Kidney capillary endothelial cell (primary cell): ENCODE results near the gene MS4A4A.
"Not testable (repeated sequence)": the region's sequence is repeated elsewhere in the genome, so short reads cannot be mapped to it uniquely, and the experiment has no call there.

ENCODE experiments used
- DNase-seq: peaks from one replicate; pipeline ENCODE4 v3.0.0-alpha.2; 2018; ENCODE audit warnings: low spot score

The MS4A4A gene

DNA sequence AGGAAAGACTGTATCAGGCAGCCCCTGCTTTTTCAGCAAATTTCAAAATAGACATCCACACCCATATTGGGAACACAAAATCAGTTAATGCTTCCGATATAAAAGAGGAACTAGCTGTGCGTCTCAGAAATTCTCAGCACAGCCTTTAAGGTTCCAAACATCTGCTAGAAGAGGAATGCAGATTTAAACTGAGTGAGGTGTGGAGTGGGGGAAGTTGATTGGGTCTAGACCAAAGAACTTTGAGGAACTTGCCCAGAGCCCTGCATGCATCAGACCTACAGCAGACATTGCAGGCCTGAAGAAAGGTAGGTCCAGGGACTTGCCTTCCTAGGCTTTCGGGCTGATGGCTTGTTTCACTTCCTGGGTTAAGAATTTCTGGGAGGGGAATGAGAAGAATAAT, at the start of gene MS4A4A:
Gene MS4A4A, plus strand, starts transcription at position 255 of the 400 bp plus-strand sequence. Its CDS starts 10 bp downstream, at position 265.
- DNase-seq: no peak

DNA sequence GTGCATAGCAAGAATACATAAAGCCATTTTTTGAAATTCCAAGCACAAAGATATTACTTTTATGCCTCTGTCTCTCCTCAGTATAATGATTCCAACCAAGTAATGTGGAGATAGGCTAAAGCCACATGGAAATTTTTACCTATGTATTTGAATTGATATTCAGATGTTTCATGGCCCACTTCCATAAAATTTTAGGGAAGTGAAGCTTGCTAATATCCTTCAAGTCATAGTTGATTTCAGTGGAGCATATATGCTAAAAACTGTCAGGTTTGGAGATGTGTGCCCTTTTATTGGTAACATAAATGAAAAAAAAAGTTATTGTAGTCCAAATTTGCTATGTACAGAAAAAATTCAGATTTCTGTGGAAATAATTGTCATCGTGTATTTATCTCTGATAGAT, 49.8 kb upstream of the MS4A4A start:
- DNase-seq: no peak

DNA sequence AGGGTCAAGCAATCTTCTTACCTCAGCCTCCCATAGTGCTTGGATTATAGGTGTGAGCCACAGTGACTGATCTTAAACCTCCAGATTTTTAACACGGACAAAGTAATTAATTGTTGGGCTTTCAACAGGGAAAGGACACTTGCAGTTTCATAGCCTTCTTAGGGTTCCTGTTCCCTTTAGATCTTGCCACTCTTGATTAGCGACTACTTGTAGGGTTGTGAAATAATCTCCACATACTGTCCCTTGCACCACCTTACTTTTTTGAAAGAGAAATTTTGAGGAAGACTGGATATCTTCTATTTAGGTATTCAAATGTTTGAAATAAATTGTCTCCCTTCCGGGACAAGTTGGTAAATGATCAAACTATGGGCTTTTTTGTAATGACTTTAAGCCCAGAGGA, 45.1 kb upstream of the MS4A4A start:
- no peak for DNase-seq

DNA sequence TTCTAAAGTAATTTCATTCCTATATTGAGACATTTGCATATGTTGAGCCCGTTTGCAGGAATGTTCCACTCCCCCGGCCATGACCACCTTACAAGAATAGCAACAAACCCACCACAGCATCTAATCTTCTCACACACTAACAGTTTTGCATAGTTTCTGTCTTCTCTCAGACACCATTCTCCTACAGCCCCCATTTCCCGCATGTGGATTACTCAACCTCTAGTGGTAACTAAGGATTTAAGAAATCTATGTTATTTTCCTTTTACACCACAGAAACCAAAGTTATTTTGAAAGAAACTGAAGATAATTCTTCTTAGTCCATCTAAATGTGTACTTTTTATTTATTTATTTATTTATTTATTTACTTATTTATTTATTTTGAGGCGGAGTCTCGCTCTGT, 39.8 kb upstream of the MS4A4A start:
- no peak for DNase-seq

DNA sequence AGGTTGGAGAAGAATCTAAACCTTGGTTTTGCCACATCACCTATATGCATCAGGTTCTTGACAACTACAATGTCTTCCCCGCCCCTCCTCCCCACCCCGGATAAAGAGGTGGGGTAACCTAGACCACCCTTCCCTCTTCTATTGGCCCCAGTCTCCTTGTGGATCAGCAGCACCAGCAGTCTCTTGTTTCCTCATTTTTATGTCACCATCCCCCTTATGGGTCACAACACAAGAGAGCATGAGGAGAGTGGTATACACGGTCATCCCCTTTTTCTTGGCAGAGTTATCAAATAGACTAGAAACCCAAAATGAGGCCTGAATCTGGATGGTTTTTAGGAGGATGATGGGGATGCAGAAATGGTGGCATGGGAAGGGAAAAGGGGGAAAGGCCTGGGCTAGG, 38.7 kb upstream of the MS4A4A start:
- DNase-seq: no peak

DNA sequence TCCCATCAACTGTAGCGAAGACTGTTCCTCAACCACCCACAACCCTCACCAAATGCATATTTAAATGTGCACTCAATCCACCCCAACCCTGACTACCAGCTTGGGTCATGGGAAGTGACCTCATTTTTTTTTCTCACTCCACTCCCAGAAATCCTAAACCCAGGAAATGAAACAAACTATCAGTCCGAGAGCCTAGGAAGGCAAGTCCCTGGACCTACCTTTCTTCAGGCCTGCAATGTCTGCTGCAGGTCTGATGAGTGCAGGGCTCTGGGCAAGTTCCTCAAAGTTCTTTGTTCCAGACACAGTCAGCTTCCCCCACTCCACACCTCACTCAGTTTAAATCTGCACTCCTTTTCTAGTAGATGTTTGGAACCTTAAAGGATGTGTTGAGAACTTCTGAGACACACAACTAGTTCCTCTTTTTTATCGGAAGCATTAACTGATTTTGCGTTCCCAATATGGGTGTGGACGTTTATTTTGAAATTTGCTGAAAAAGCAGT, 37.7 kb upstream of the MS4A4A start, which contains the start of gene MS4A4E:
Gene MS4A4E, minus strand, starts transcription at position 398 of the 500 bp plus-strand sequence. CDS start 13,082 bp downstream, outside the sequence.
- DNase-seq: no peak

DNA sequence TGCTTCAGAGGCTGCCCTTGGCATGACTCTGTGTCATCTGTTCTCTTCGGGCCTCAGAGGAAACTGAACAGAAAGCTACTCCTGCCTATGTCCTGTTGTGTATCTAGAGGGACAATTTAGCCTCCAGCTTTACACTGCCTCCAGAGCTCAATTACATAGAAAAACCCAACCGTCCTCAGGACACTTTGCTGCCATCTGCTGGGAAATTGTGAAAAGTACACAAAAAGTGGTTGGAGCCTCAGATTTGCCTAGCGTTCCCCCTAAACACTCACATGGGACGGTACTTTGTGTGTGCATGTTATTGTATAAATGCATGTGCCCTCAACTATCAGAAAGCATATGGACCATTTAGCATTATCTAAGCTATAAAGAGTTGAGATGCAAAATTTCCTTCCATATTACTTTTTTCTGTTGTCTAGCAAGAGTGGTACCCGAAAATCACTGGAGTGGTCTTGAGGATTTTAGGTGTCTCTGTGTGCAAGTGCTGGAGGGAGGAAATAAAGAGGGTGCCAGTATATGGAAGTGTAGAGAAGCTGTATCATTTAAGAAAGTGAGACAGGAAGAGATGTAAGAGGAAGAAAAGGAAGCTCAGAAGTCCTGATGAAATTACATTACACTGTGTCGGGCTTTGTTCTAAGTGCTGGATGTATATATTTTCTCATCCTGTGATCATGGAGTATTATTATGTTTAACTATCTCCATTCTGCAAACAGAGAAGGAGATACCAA, 28.8 kb upstream of the MS4A4A start:
- DNase-seq: peak; percentile 38

DNA sequence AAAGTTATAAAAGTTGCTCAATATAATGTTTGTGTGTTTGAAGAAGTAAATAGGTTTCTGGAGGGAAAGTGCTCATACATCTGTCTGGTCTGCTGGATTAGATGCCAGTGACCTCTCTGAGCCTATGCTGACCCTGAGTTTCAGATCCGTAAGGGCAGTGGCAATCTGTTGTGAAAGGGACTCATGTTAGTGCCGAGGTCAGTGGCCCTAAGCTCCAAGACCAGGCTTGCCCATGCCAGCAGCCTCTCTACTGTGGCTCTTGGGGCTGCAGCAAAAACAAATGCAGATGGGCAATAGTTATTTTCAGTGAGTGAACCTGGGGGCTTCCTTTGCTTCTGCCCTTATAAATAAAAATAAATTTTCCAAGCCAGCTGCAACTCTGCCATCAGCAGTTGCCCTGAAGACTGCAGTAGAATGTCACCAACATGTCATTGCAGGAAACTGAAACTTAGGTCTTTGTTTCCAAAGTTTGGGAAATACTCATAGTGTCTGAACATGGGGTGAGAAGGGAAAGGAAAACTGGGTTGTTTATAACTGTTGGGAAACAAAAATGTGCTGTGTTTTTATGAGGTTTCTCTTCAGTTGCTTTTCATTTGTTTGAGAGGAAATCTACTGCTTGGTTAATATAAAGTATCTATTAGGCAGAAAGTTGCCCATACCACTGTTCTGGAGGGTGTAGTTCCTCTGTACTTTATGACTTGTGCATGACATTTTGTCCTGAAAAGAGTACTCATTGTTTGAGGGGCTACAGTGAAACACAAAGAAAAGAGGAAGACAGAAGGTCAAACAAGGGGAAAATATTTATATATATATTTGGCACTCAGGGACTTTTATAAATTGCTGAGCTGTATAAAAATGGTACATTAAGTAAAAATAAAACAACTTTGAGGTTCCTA, 28.0 kb upstream of the MS4A4A start:
- DNase-seq: no peak

DNA sequence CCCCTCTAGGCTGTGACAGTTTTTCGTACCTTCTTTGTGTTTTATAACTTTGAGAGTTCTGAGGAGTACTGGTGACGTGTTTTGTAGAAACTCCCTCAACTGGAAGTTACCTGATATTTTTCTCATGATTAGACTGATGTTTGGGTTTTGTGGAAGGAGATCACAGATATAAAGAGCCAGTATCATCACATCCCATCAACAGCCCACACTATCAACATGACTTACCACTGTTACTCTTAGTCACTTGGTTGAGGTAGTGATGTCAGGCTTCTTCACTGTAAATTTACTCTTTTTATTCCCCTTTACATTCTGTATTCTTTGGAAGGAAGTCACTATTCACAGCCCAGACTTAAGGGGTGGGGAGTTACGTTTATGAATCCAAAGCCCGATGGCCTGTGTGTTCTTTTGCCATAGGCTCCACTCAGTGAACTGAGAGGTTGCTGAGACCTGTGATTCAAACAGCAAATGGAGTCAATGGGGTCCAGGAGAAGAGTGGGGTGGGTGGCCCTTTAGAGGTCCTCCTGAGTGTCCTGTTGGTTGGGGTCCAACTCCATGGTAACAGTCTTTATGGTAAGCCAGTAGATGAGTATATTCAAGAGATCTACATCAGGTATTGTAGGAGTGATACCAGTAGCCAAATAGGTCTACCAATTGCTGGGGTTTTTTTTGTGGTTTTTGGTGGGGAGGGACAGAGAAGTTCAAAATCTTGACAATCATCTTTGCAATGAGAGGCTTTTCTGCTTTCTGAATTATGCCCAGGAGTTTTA, 22.3 kb upstream of the MS4A4A start:
- DNase-seq: no peak

DNA sequence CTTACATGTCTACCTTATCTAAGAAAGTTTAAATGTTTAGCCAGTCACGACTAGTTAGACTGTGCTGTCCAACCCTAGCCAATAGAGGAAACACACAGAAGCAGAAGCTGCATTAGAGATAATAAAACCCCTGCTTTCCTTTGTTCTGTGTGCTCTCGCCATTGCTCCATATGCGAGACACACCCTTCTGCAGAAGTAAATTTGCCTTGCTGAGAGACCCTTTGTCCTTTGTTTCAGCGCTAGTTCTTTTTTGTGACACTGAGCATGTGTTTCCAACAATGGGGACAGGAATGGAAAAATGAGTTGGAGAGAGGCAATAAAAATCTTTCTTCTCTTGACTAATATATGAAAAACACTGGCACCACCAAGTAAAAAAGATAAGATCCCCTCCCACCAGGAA, 19.5 kb upstream of the MS4A4A start:
- no peak for DNase-seq

DNA sequence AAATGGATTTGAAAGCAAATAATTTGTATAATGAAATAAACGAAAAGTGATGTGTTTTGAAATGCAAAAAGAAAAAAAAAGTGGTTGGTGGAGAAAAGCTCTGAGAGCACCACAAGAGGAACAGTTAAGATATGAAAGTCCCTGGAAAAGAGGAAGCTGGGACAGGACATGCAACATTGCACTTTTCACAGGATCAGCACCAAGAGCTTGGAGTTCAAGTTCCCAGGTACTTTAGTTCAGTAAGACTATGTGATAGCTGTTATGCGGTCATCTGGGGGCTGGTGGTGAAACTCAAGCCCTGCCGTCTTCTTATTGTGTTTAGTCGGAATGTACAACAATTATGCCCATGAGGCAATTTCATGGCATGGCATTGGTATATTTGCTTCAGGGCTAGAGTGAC, 17.1 kb upstream of the MS4A4A start:
- DNase-seq: no peak

DNA sequence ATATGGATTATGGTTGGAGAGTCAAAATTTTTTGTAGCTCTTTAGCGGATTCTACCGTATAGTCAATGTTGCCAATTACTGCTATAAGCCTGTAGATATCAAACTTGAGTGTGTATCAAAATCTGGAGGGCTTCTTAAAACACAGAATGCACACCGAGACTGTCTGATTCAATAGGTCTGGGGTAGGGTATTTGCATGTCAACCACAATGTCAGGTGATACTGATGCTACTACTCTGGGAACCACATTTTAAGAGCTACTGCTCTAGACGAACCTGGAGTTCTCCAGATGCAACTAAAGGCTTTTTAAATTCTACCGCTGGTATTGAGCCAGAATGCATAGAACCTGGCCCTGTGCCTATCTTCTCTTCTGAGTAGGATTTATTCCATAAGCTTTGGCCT, 15.8 kb upstream of the MS4A4A start:
- no peak for DNase-seq

DNA sequence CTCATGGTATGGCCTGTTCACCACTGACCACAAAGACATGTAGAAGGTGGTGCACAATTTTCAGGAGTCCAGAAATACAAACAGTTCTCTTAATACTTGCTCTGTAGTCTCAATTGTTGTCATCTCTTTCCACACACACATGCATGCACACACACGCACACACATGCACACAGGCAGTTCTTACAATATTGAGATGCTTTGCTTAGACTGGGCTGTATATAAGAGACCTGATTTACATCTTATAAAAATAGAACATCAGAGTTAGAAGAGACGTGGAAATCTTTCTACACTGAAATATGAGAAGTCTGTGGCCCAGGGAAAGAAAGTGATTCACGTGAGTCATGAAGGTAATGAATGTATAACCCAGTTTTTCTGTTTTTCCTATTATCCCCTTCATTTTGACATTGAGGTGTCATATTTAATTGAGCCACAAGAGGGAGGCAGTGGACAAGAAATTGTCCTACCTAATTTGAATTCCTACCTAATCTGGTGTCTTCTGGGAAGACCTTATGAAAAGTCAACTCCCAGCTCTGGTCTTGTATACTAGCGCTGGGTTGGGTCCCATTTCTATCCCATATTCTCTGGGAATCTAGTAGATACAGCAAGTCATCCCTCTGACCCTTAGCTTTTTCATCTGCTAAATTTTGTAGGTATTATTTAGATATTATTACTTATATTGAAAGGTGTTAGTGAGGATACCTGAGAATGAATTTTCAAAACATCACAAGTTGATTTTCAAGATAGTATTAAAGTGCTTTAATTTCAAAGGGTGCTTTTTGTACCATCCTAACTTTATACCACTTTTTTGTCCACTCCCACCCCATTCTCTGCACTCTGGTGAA, 14.9 kb upstream of the MS4A4A start:
- peak; percentile 40 for DNase-seq

DNA sequence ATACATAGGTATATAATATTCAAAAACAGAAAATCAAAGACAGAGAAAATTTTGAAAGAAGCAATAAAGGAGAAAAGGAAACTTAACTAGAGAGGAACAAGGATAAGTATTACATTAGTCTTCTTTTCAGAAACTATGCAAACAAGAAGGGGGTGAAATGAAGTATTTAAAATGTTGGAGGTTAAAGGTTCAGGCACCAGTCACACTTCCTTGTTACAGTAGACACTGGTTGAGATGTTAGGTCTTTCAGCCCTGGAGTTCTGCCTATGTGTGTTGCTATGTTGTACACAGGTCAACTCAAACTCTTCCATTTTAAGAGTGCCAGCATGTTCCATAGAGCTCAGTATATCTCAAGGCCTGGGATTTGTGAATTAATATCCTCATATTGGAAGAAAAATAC, 6.0 kb upstream of the MS4A4A start:
- no peak for DNase-seq

DNA sequence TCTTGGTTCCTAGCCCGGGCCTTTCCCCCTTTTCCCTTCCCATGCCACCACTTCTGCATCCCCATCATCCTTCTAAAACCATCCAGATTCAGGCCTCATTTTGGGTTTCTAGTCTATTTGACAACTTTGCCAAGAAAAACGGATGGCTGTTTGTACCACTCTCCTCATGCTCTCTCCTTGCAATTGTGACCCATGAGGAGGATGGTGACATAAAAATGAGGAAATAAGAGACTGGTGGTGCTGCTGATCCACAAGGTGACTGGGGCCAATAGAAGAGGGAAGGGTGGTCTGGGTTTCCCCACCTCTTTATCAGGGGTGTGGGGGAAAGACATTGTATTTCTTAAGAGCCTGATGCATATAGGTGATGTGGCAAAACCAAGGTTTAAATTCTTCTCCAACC, 1.0 kb downstream of the MS4A4A start:
- no peak for DNase-seq

DNA sequence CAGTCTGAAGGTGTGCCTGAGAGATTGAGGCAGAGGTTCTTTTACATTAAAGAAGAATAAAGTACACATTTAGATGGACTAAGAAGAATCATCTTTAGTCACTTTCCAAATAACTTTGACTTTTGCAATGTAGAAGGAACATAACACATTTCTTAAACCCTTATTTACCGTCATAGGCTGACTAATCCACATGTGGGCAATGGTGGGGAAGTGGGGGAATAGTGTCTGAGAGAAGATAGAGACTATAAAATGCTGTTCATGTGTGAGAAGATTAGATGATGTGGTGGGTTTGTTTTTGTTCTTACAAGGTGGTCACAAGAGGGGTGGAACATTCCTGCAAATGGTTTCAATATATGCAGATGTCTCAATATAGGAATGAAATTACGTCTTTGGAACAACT, 1.8 kb downstream of the MS4A4A start:
- DNase-seq: no peak

DNA sequence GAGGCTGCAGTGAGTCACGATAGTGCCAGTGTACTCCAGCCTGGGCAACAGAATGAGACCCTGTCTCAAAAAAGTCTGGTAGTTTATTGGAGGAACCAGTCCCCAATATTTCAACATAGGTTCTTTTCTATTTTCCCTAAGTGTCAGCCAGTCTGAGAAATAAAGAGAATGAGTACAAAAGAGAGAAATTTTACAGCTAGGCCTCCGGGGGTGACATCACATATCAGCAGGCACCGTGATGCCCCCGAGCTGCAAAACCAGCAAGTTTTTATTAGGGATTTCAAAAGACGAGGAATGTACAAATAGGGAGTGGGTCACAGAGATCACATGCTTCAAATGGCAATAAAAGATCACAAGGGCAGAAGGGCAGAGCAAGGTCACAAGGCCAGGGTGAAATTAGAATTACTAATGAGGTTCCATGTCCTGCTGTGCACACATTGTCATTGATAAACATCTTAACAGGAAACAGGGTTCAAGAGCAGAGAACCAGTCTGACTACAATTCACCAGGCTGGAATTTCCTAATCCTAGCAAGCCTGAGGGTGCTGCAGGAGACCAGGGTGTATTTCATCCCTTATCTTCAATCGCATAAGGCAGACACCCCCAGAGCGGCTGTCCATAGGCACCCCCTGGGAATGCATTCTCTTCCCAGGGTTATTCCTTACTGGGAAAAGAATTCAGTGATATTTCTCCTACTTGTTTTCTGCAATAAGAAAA, 5.1 kb downstream of the MS4A4A start:
- DNase-seq: not testable (repeated sequence)

DNA sequence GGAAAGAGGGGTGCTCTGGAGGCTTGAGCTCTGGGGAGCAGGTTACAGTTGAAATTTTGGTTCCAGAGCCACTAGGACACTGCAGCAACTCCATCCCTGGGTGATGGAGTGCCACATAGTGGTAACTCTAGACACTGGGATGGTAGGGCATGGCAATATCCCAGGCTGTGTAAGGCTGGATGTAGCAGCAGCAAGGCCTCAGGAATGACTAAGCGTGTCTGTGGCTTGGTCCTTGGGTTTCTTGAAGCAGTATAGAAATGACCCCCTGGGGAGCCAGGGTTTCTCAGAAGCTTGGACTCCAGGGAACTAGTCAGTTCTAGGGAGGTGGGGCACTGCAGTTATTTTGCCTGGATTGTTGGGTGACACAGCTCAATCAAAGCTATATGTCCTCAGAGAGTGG, 8.1 kb downstream of the MS4A4A start:
- DNase-seq: no peak

DNA sequence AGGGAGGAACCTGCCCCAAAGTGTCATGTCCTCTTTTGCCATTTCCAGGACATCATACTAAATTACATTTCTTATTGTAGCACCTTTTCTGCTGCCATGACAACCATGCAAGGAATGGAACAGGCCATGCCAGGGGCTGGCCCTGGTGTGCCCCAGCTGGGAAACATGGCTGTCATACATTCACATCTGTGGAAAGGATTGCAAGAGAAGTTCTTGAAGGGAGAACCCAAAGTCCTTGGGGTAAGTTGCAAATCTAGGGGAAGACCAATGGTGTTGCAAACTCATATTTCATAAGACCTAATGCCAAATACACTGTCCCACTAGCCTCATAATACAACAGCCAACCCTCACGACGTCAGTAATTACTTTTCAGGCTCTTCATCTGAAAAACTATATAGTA, 11.7 kb downstream of the MS4A4A start:
- no peak for DNase-seq

DNA sequence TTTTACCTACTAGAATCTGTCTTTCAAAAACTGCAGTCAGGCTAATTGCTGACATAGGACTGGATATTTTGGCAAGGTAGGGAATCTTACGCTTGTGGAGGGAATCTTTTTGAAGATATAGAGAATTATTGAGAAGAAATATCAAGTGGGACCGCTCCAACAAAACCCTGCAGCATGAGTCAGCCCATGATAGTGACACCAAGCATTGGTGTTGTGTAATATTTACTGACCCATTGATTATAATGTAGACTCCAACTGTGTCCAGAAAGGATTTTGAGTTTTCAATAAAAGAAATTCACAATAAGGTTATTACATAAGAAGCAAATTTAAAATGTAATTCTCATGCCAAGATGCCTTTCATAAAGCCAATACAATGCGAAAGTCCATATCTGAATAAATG, 20.7 kb downstream of the MS4A4A start:
- no peak for DNase-seq

DNA sequence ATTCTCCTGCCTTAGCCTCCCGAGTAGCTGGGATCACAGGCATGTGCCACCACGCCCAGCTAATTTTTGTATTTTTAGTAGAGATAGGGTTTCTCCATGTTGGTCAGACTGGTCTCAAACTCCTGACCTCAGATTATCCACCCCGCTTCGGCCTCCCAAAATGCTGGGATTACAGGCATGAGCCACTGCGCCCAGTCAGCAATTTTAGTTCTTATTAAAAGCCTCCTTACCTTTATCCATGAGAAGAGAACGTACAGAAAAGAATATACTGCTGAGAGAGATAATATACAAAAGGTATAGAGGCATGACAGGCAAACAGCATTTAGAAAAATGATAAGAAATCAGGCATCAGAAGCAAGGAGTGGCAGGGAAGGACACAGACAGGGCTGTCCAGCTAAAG, 21.4 kb downstream of the MS4A4A start:
- not testable (repeated sequence) for DNase-seq
